ENCODE measurements around the gene NPLOC4. TPM values are rescaled to one million over a fixed set of nuclear protein-coding genes. Genes with fewer than 3 reads are reported as not detected.

Gene NPLOC4
- total and polyA plus RNA-seq, 2 of the 13 experiments (the other 11 are each of a cell fraction or from before 2014, with no cell fraction given) = 57.0 to 97.0 TPM

- TF ChIP-seq, protein P1, sequence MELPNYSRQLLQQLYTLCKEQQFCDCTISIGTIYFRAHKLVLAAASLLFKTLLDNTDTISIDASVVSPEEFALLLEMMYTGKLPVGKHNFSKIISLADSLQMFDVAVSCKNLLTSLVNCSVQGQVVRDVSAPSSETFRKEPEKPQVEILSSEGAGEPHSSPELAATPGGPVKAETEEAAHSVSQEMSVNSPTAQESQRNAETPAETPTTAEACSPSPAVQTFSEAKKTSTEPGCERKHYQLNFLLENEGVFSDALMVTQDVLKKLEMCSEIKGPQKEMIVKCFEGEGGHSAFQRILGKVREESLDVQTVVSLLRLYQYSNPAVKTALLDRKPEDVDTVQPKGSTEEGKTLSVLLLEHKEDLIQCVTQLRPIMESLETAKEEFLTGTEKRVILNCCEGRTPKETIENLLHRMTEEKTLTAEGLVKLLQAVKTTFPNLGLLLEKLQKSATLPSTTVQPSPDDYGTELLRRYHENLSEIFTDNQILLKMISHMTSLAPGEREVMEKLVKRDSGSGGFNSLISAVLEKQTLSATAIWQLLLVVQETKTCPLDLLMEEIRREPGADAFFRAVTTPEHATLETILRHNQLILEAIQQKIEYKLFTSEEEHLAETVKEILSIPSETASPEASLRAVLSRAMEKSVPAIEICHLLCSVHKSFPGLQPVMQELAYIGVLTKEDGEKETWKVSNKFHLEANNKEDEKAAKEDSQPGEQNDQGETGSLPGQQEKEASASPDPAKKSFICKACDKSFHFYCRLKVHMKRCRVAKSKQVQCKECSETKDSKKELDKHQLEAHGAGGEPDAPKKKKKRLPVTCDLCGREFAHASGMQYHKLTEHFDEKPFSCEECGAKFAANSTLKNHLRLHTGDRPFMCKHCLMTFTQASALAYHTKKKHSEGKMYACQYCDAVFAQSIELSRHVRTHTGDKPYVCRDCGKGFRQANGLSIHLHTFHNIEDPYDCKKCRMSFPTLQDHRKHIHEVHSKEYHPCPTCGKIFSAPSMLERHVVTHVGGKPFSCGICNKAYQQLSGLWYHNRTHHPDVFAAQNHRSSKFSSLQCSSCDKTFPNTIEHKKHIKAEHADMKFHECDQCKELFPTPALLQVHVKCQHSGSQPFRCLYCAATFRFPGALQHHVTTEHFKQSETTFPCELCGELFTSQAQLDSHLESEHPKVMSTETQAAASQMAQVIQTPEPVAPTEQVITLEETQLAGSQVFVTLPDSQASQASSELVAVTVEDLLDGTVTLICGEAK (IDR thresholded peaks at IDR 0.05) = no peak
- TF ChIP-seq, protein P1 (CRISPR knock-in tag; IDR thresholded peaks at IDR 0.05) = no peak; the same call in 1 of the 2 replicates
- TF ChIP-seq NFATC3 (CRISPR knock-in tag; IDR thresholded peaks at IDR 0.05) = no peak
- TF ChIP-seq NAIF1 (CRISPR knock-in tag; IDR thresholded peaks at IDR 0.05; ENCODE audit: borderline replicate concordance) = no peak
- TF ChIP-seq HCFC1 (IDR thresholded peaks at IDR 0.05; ENCODE audit: low read depth, low read length) = no peak
- TF ChIP-seq, protein P2, sequence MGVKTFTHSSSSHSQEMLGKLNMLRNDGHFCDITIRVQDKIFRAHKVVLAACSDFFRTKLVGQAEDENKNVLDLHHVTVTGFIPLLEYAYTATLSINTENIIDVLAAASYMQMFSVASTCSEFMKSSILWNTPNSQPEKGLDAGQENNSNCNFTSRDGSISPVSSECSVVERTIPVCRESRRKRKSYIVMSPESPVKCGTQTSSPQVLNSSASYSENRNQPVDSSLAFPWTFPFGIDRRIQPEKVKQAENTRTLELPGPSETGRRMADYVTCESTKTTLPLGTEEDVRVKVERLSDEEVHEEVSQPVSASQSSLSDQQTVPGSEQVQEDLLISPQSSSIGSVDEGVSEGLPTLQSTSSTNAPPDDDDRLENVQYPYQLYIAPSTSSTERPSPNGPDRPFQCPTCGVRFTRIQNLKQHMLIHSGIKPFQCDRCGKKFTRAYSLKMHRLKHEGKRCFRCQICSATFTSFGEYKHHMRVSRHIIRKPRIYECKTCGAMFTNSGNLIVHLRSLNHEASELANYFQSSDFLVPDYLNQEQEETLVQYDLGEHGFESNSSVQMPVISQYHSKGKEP (CRISPR knock-in tag; IDR thresholded peaks at IDR 0.05) = no peak
- TF ChIP-seq, protein P3, sequence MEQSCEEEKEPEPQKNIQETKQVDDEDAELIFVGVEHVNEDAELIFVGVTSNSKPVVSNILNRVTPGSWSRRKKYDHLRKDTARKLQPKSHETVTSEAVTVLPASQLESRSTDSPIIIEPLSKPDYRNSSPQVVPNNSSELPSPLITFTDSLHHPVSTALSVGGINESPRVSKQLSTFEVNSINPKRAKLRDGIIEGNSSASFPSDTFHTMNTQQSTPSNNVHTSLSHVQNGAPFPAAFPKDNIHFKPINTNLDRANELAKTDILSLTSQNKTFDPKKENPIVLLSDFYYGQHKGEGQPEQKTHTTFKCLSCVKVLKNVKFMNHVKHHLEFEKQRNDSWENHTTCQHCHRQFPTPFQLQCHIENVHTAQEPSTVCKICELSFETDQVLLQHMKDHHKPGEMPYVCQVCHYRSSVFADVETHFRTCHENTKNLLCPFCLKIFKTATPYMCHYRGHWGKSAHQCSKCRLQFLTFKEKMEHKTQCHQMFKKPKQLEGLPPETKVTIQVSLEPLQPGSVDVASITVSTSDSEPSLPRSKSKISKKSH (CRISPR knock-in tag; IDR thresholded peaks at IDR 0.05; ENCODE audit: borderline replicate concordance) = no peak
- TF ChIP-seq SP5 (CRISPR knock-in tag; IDR thresholded peaks at IDR 0.05; ENCODE audit: borderline replicate concordance, low read depth) = 0 out of 2 replicates have a peak, but pooled peaks have one; percentile 18
- no peak for TF ChIP-seq TAF15 (IDR thresholded peaks at IDR 0.05; ENCODE audit: low read depth, low read length, poor library complexity, severe bottlenecking)
- no peak for TF ChIP-seq KLF13 (CRISPR knock-in tag; IDR thresholded peaks at IDR 0.05)
- no peak for TF ChIP-seq ZNF432 (CRISPR knock-in tag; IDR thresholded peaks at IDR 0.05; ENCODE audit: borderline replicate concordance)
- 0 out of 2 replicates have a peak, but pooled peaks have one; percentile 45 for TF ChIP-seq ZNF431 (CRISPR knock-in tag; IDR thresholded peaks at IDR 0.05; ENCODE audit: borderline replicate concordance, low read depth)
These were observed 122.0 kb downstream of the NPLOC4 start (continued) for GRCh38 chr17:81514739-81515529.

Data from HepG2 (cell line).